ENCODE results near the gene WWP2.

The WWP2 gene

DNA sequence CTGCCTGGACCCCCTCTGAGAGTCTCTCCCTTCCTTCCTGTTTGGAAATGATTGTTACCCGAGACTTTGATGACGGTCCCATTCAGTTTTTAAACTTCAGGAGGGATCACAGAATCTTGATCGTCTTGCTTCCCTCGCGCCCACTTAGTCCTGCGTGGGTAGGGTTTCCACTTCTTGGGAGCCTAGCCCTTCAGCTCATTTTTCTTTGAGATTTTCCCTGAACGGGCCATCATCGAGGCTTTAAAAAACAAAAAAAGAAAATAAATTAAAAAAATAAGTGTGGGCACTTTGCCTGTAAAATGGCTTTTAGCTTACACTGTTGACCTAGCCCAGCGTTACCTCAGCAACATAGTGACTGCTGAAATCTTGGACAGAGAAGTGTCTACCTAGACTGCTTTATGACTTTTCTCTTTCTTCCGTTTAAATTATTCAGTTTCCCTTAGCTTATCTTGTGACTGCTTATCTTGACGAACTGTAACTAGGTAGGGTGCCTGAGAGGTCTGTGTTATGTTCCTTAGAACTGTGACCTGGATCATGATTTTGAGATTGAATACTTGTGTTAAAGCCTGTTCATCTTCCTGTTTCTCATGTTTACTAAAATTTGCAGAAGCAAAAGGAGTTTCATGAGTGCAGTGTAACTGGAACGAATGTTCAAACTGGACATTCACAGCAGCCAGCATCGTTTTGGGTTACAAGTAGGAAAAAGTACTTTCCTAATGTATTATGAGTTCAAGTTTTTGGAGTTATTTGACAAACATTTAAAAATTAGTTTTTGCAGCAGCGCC, 874 bp downstream of the WWP2 start:
- WGBS (ENCODE audit: extremely low coverage, insufficient coverage, low lambda C conversion rate): no CpG with 5 or more reads among the region's 14 CpGs
- peak overlapping the region; percentile 81 for H3K4ac ChIP-seq (ENCODE audit: low read depth, low read length)
- peak overlapping the region; percentile 99 for H3K9ac ChIP-seq (ENCODE audit: low read length)
- no peaks in the 10 kb centered on the region for H3K27me3 ChIP-seq (ENCODE audit: insufficient read depth, low read length, poor library complexity)
- H3K4me1 ChIP-seq (ENCODE audit: control insufficient read depth, low read depth, low read length): peaks cover 2% of the 10 kb centered on the region
- peaks cover 12% of the 10 kb centered on the region for H3K79me1 ChIP-seq (ENCODE audit: low read length)
- no peak overlapping the region for H2BK15ac ChIP-seq (replicated peaks; ENCODE audit: low read depth)
- peak overlapping the region; percentile 84 for H3K4me2 ChIP-seq (ENCODE audit: low read length)
- H3K23ac ChIP-seq (ENCODE audit: low read length): peak overlapping the region; percentile 80
- DNase-seq: peak; percentile 44
- H3K27ac ChIP-seq (ENCODE audit: low read depth, low read length): peak overlapping the region; percentile 94
- H3K18ac ChIP-seq (ENCODE audit: low read length): peak overlapping the region; percentile 52
- H2AK5ac ChIP-seq (ENCODE audit: low read length): no peak overlapping the region
- peak overlapping the region; percentile 99 for H3K56ac ChIP-seq (ENCODE audit: low read length)
- H3K4me3 ChIP-seq (ENCODE audit: low read length): peak overlapping the region; percentile 98
- no peak overlapping the region for H2BK120ac ChIP-seq (ENCODE audit: low read depth, low read length)
- H2BK5ac ChIP-seq (ENCODE audit: low read length): peak overlapping the region; percentile 78
- peak overlapping the region; percentile 65 for H4K8ac ChIP-seq (ENCODE audit: low read depth, low read length)
- H3K36me3 ChIP-seq (ENCODE audit: control insufficient read depth, insufficient read depth, low read length): no peaks in the 10 kb centered on the region
- H4K5ac ChIP-seq (ENCODE audit: low read length): no peak overlapping the region
- peaks cover 12% of the 10 kb centered on the region for H3K79me2 ChIP-seq (ENCODE audit: control insufficient read depth, insufficient read depth, low read length)

DNA sequence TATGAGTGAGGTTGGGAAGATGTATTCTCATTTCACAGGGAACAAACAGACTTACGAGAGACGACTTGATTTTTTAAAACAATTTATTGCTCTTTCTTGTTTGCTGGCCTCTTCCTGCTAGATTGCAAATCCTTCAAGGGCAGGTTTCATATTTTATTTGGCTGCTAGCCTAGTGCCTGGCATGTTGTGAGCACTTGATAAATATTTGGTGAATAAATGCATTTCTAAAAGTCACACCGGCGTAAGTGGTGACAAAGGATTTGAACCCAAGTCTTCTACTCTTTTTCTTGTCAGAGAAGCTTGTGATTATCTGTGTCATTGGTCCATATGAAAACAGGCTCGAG, 1.4 kb downstream of the WWP2 start:
- Histone ChIP-seq H3K79me2 (ENCODE audit: control insufficient read depth, insufficient read depth, low read length) (peaks cover 12% of the 10 kb centered on the region), H3K27ac (ENCODE audit: low read depth, low read length) (no peak overlapping the region), H3K9ac (ENCODE audit: low read length) (peak overlapping the region; percentile 99), H3K56ac (ENCODE audit: low read length) (no peak overlapping the region), H3K23ac (ENCODE audit: low read length) (no peak overlapping the region), H3K4ac (ENCODE audit: low read depth, low read length) (no peak overlapping the region), H3K4me3 (ENCODE audit: low read length) (no peak overlapping the region), H2BK5ac (ENCODE audit: low read length) (no peak overlapping the region), H3K4me1 (ENCODE audit: control insufficient read depth, low read depth, low read length) (peaks cover 2% of the 10 kb centered on the region), H3K36me3 (ENCODE audit: control insufficient read depth, insufficient read depth, low read length) (no peaks in the 10 kb centered on the region), H3K18ac (ENCODE audit: low read length) (no peak overlapping the region), H3K4me2 (ENCODE audit: low read length) (no peak overlapping the region), H2AK5ac (ENCODE audit: low read length) (no peak overlapping the region), H2BK120ac (ENCODE audit: low read depth, low read length) (no peak overlapping the region), H3K79me1 (ENCODE audit: low read length) (peaks cover 12% of the 10 kb centered on the region), H4K5ac (ENCODE audit: low read length) (no peak overlapping the region), H3K27me3 (ENCODE audit: insufficient read depth, low read length, poor library complexity) (no peaks in the 10 kb centered on the region), H4K8ac (ENCODE audit: low read depth, low read length) (no peak overlapping the region), H2BK15ac (replicated peaks; ENCODE audit: low read depth) (no peak overlapping the region)
- DNase-seq: no peak
- WGBS (ENCODE audit: extremely low coverage, insufficient coverage, low lambda C conversion rate): no CpG with 5 or more reads among the region's 5 CpGs

DNA sequence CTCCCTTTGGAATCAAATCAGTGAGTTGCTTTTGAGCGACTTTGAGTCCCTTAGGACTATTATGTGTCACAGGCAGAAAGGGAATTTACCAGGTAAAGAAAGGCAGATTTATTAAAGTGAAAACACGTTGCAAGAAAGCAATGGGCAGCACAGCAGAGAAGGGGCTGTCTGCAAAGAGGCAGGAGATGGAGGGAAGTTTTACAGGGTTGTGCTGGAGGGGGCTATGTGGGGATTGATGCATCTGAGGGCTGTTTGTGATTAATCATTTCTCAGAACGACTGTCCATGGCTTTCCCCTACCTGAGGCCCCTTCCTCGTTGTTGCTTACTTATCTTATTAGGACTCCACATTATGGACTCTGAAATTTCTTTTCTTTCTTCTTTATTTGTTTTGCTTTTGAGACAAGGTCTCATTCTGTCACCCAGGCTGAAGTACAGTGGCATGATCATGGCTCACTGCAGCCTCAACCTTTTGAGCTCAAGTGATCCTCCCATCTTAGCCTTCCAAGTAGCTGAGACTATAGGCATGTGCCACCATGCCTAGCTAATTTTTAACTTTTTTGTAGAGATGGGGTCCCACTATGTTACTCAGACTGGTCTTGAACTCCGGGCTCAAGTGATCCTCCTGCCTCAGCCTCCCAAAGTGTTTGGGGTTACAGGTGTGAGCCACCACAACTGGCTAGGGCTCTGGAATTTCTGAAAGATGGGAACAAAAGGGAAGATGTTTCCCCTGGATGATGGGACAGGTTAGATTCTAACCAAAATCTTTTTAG, 5.5 kb downstream of the WWP2 start:
- H3K9ac ChIP-seq (ENCODE audit: low read length): no peak overlapping the region
- H2BK5ac ChIP-seq (ENCODE audit: low read length): no peak overlapping the region
- peaks cover 17% of the 10 kb centered on the region for H3K79me1 ChIP-seq (ENCODE audit: low read length)
- H3K79me2 ChIP-seq (ENCODE audit: control insufficient read depth, insufficient read depth, low read length): peaks cover 14% of the 10 kb centered on the region
- H2BK120ac ChIP-seq (ENCODE audit: low read depth, low read length): no peak overlapping the region
- no peak for DNase-seq
- H3K27ac ChIP-seq (ENCODE audit: low read depth, low read length): no peak overlapping the region
- H2BK15ac ChIP-seq (replicated peaks; ENCODE audit: low read depth): no peak overlapping the region
- no peaks in the 10 kb centered on the region for H3K27me3 ChIP-seq (ENCODE audit: insufficient read depth, low read length, poor library complexity)
- H3K56ac ChIP-seq (ENCODE audit: low read length): no peak overlapping the region
- H3K4me3 ChIP-seq (ENCODE audit: low read length): no peak overlapping the region
- H2AK5ac ChIP-seq (ENCODE audit: low read length): no peak overlapping the region
- H3K36me3 ChIP-seq (ENCODE audit: control insufficient read depth, insufficient read depth, low read length): no peaks in the 10 kb centered on the region
- no peak overlapping the region for H3K23ac ChIP-seq (ENCODE audit: low read length)
- H3K4ac ChIP-seq (ENCODE audit: low read depth, low read length): no peak overlapping the region
- WGBS (ENCODE audit: extremely low coverage, insufficient coverage, low lambda C conversion rate): no CpG with 5 or more reads among the region's 5 CpGs
- no peak overlapping the region for H3K4me2 ChIP-seq (ENCODE audit: low read length)
- H3K18ac ChIP-seq (ENCODE audit: low read length): no peak overlapping the region
- peaks cover 2% of the 10 kb centered on the region for H3K4me1 ChIP-seq (ENCODE audit: control insufficient read depth, low read depth, low read length)
- H4K8ac ChIP-seq (ENCODE audit: low read depth, low read length): no peak overlapping the region
- H4K5ac ChIP-seq (ENCODE audit: low read length): no peak overlapping the region

DNA sequence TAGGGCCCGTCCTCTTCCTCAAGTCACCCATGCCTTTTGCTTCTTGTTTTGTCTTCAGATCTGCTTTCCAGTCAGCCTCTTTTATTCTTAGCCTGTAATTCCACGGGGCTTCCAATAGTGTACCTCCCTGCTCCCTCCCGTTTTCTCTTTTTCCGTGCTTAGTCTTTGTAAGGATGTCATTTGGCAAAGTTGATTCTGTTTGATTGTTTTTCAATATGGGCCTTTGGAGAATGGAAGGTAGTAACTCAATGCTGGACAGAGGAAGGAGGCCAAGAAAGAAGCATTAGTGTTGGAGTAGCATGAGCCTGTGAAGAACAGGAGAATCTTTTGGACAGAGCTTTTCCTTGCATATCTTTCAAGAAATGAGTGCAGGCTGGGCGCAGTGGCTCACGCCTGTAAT, 6.5 kb downstream of the WWP2 start:
- no CpG with 5 or more reads among the region's 6 CpGs for WGBS (ENCODE audit: extremely low coverage, insufficient coverage, low lambda C conversion rate)
- no peak overlapping the region for H3K23ac ChIP-seq (ENCODE audit: low read length)
- H3K27ac ChIP-seq (ENCODE audit: low read depth, low read length): no peak overlapping the region
- no peaks in the 10 kb centered on the region for H3K4me1 ChIP-seq (ENCODE audit: control insufficient read depth, low read depth, low read length)
- no peak overlapping the region for H3K4me2 ChIP-seq (ENCODE audit: low read length)
- no peak overlapping the region for H2AK5ac ChIP-seq (ENCODE audit: low read length)
- H3K4ac ChIP-seq (ENCODE audit: low read depth, low read length): no peak overlapping the region
- no peak overlapping the region for H3K9ac ChIP-seq (ENCODE audit: low read length)
- no peaks in the 10 kb centered on the region for H3K27me3 ChIP-seq (ENCODE audit: insufficient read depth, low read length, poor library complexity)
- H4K5ac ChIP-seq (ENCODE audit: low read length): no peak overlapping the region
- no peak overlapping the region for H3K4me3 ChIP-seq (ENCODE audit: low read length)
- H3K18ac ChIP-seq (ENCODE audit: low read length): no peak overlapping the region
- H3K56ac ChIP-seq (ENCODE audit: low read length): no peak overlapping the region
- no peak for DNase-seq
- peaks cover 6% of the 10 kb centered on the region for H3K79me2 ChIP-seq (ENCODE audit: control insufficient read depth, insufficient read depth, low read length)
- H2BK120ac ChIP-seq (ENCODE audit: low read depth, low read length): no peak overlapping the region
- H2BK5ac ChIP-seq (ENCODE audit: low read length): no peak overlapping the region
- no peak overlapping the region for H2BK15ac ChIP-seq (replicated peaks; ENCODE audit: low read depth)
- H3K36me3 ChIP-seq (ENCODE audit: control insufficient read depth, insufficient read depth, low read length): no peaks in the 10 kb centered on the region
- H4K8ac ChIP-seq (ENCODE audit: low read depth, low read length): no peak overlapping the region
- H3K79me1 ChIP-seq (ENCODE audit: low read length): peaks cover 17% of the 10 kb centered on the region

DNA sequence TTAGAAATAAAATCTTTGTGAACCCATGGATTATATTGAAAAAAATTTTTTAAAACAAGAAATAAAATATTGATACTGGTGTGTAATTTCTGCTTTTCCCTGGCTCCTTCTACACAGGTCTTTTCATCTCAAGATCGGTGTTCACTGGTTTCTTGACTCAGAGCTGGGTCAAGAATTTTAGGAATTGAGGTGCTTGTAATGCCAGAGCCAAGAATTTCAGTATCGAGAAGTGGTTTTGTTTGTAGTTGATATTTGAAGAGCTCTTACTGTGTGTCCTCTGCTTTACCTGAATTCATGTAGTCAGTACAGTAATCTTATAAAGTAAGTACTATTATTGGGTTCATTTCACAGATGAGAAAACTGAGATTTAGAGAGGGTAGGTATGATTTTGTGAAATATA, 7.3 kb downstream of the WWP2 start:
- H4K8ac ChIP-seq (ENCODE audit: low read depth, low read length): no peak overlapping the region
- no peak overlapping the region for H3K18ac ChIP-seq (ENCODE audit: low read length)
- H3K4ac ChIP-seq (ENCODE audit: low read depth, low read length): no peak overlapping the region
- H4K5ac ChIP-seq (ENCODE audit: low read length): no peak overlapping the region
- no CpG with 5 or more reads among the region's 2 CpGs for WGBS (ENCODE audit: extremely low coverage, insufficient coverage, low lambda C conversion rate)
- no peak overlapping the region for H2AK5ac ChIP-seq (ENCODE audit: low read length)
- H3K4me1 ChIP-seq (ENCODE audit: control insufficient read depth, low read depth, low read length): no peaks in the 10 kb centered on the region
- H3K27ac ChIP-seq (ENCODE audit: low read depth, low read length): no peak overlapping the region
- H3K36me3 ChIP-seq (ENCODE audit: control insufficient read depth, insufficient read depth, low read length): no peaks in the 10 kb centered on the region
- H3K4me2 ChIP-seq (ENCODE audit: low read length): no peak overlapping the region
- no peak overlapping the region for H3K9ac ChIP-seq (ENCODE audit: low read length)
- no peak overlapping the region for H2BK5ac ChIP-seq (ENCODE audit: low read length)
- peaks cover 19% of the 10 kb centered on the region for H3K79me1 ChIP-seq (ENCODE audit: low read length)
- H2BK120ac ChIP-seq (ENCODE audit: low read depth, low read length): no peak overlapping the region
- no peak overlapping the region for H2BK15ac ChIP-seq (replicated peaks; ENCODE audit: low read depth)
- H3K79me2 ChIP-seq (ENCODE audit: control insufficient read depth, insufficient read depth, low read length): peaks cover 3% of the 10 kb centered on the region
- H3K27me3 ChIP-seq (ENCODE audit: insufficient read depth, low read length, poor library complexity): no peaks in the 10 kb centered on the region
- no peak overlapping the region for H3K56ac ChIP-seq (ENCODE audit: low read length)
- H3K23ac ChIP-seq (ENCODE audit: low read length): no peak overlapping the region
- no peak overlapping the region for H3K4me3 ChIP-seq (ENCODE audit: low read length)
- DNase-seq: no peak
